Central memory CD4-positive, alpha-beta T cell (primary cell): Measurements from ENCODE around the gene SPINT4.

Experiments
- DNase-seq: peaks from one replicate; pipeline ENCODE4 v3.0.0; 2022

Gene SPINT4

GRCh38 chr20:45765980-45766379, 43.8 kb downstream of the SPINT4 start:
- DNase-seq = no peak

- DNase-seq = no peak
These were observed 46.3 kb downstream of the SPINT4 start for GRCh38 chr20:45768479-45768878.

- DNase-seq = peak; percentile 71
These were observed 49.1 kb downstream of the SPINT4 start for GRCh38 chr20:45771182-45771759.

GRCh38 chr20:45772693-45773092, 50.5 kb downstream of the SPINT4 start:
- DNase-seq = no peak

- no peak for DNase-seq
These were observed 52.8 kb downstream of the SPINT4 start for GRCh38 chr20:45774945-45775344.

GRCh38 chr20:45775411-45775810, 53.3 kb downstream of the SPINT4 start:
- no peak for DNase-seq
